M059J (cell line): ENCODE measurements around the gene SLC35F4. TPM values are rescaled to one million over a fixed set of nuclear protein-coding genes. Genes with fewer than 3 reads are reported as not detected.
"Not testable (repeated sequence)": the region's sequence is repeated elsewhere in the genome, so short reads cannot be mapped to it uniquely, and the experiment has no call there.

ENCODE experiments used
- DNase-seq: peaks from one replicate; pipeline ENCODE4 v3.0.0-alpha.2; 2012; ENCODE audit warnings: low read depth
- total RNA-seq: library from RNA; depleted of rRNA; stranded (reverse); fragments of >200 nt; shearing (Covaris generic); gene quantifications from 2 replicates; pipeline ENCODE4 v1.2.3, GENCODE V29; 2014

Gene SLC35F4
- total RNA-seq, 1 experiment from 2014 or later, result not detected

GRCh38 chr14:57809808-57810207, 56.1 kb downstream of the SLC35F4 start:
- DNase-seq, result no peak

GRCh38 chr14:57797160-57797559, 68.7 kb downstream of the SLC35F4 start:
- DNase-seq, result no peak

- no peak for DNase-seq
Measured at GRCh38 chr14:57796556-57796955, 69.3 kb downstream of the SLC35F4 start.

- DNase-seq, result no peak
Measured at GRCh38 chr14:57785058-57785457, 80.8 kb downstream of the SLC35F4 start.

- no peak for DNase-seq
Measured at GRCh38 chr14:57771801-57772200, 94.1 kb downstream of the SLC35F4 start.

- DNase-seq, result no peak
Measured at GRCh38 chr14:57769863-57770523, 95.9 kb downstream of the SLC35F4 start.

- DNase-seq, result no peak
Measured at GRCh38 chr14:57761800-57762199, 104.1 kb downstream of the SLC35F4 start.

GRCh38 chr14:57760896-57761295, 105.0 kb downstream of the SLC35F4 start:
- no peak for DNase-seq

GRCh38 chr14:57755018-57755521, 110.8 kb downstream of the SLC35F4 start:
- no peak for DNase-seq

- no peak for DNase-seq
Measured at GRCh38 chr14:57754527-57754926, 111.4 kb downstream of the SLC35F4 start.

GRCh38 chr14:57753821-57754220, 112.1 kb downstream of the SLC35F4 start:
- peak; percentile 12 for DNase-seq

- not testable (repeated sequence) for DNase-seq
Measured at GRCh38 chr14:57752142-57752695, 113.7 kb downstream of the SLC35F4 start.

- DNase-seq, result no peak
Measured at GRCh38 chr14:57751400-57751799, 114.5 kb downstream of the SLC35F4 start.

GRCh38 chr14:57749267-57749666, 116.6 kb downstream of the SLC35F4 start:
- peak; percentile 57 for DNase-seq

GRCh38 chr14:57748279-57748678, 117.6 kb downstream of the SLC35F4 start:
- DNase-seq, result no peak

GRCh38 chr14:57747036-57747435, 118.9 kb downstream of the SLC35F4 start:
- DNase-seq, result peak; percentile 73

- no peak for DNase-seq
Measured at GRCh38 chr14:57746563-57746962, 119.3 kb downstream of the SLC35F4 start.

GRCh38 chr14:57739516-57739915, 126.4 kb downstream of the SLC35F4 start:
- DNase-seq, result no peak

GRCh38 chr14:57737598-57737997, 128.3 kb downstream of the SLC35F4 start:
- no peak for DNase-seq

GRCh38 chr14:57736391-57736790, 129.5 kb downstream of the SLC35F4 start:
- no peak for DNase-seq

- DNase-seq, result no peak
Measured at GRCh38 chr14:57735276-57735675, 130.6 kb downstream of the SLC35F4 start.

- peak; percentile 7 for DNase-seq
Measured at GRCh38 chr14:57732463-57733285, 133.2 kb downstream of the SLC35F4 start.
